TTC549 (cell line): Measurements from ENCODE around the gene TJP1.
A peak's percentile ranks its signal among the peaks of the same experiment; 100 is the strongest.
"Not testable (repeated sequence)": the region's sequence is repeated elsewhere in the genome, so short reads cannot be mapped to it uniquely, and the experiment has no call there.

Experiments used
- FAIRE-seq: peaks from 2 replicates; lab custom pipeline; 2012; peaks lifted over from hg19 to GRCh38; lab: Jason Lieb, UNC

Gene TJP1

GRCh38 chr15:29750754-29751153 lies 71.5 kb downstream of the TJP1 start:
- FAIRE-seq: no peak

GRCh38 chr15:29749365-29750086 lies 72.7 kb downstream of the TJP1 start:
- no peak for FAIRE-seq

DNA sequence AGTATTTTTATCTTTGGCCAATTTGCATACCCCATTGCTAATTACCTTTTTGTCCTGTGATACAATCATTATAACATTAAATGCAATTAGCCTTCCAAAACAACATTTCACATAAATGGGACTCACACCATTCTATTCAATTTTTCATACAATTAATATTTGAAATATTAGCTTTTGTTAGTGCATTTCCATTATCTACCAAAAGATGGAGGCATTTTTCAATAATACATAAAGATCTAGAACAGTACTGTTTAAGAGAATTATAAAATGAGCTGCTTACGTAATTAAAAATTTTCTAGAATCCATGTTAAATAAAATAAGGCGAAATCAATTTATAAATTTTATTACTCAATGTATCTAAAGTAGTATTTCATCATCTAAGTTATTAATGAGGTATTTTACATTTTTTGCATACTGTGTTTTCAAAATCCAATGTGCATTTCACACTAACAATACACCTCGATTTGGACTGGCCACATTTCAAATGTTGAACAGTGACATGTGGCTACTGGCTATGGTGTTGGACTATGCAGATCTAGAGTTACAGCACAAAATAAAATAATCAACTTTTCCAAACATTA lies 74.3 kb downstream of the TJP1 start:
- FAIRE-seq: peak; percentile 74

GRCh38 chr15:29743475-29743874 lies 78.8 kb downstream of the TJP1 start:
- no peak for FAIRE-seq

- FAIRE-seq: no peak
Observed at GRCh38 chr15:29740692-29741311, 81.5 kb downstream of the TJP1 start.

- FAIRE-seq: no peak
Observed at GRCh38 chr15:29736744-29737020, 85.6 kb downstream of the TJP1 start.

DNA sequence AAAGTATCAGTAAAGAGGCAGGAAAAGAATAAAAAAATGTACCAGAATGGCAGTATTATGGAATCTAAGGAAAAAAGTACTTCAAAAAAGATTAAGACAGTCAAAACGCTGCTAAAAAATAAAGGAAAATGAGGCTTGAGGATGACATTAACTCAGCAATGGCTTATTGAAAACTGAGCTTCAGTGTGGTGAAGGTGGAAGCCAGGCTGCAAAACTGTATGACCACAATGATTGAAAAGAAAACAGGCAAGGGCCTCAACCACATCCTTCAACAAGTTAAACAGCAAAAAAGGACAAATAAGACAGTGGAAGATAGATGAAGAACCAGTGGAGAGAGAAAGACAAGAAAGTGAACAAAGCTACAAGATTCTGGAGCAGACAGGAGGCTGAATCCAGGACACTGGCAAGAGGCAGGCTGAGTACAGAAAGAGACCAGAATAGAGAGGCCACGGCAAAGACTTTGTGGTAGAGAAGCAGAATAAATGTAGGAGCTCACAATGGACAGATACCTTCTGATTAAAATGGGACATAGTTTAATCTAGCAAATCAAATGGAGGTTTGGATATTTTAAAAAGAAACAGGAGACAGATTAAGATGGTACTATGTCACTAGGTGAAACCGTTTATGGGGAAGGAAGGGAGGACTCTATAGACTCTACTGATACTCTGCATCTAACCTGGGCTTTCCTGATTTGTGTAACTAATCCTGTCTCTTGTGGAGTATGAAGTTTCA lies 86.1 kb downstream of the TJP1 start:
- no peak for FAIRE-seq

DNA sequence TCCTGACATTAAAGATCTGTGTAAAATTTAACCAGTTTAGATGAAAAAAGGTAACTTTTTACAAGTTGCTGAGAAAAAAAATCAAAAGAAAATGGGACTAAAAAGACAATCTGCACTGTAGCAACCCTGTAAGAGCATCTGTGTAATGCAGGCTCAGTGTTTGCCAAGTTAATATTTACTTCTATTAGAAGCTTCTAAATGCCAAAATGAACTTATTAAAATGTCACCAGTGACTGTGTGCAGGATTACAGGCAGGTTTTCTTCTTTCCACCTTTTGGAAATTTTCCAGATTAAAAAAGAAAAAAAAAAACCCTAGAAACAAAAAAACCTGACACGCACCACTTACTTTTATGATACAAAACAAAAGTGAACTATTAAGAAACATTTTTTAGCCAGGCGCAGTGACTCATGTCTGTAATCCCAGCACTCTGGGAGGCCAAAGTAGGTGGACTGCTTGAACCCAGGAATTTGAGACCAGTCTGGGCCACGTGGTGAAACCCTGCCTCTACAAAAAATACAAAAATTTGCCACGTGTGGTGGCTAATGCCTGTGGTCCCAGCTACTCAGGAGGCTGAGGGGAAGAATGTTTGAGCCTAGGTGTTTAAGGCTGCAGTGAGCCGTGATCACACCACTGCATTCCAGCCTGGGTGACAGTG lies 87.2 kb downstream of the TJP1 start:
- FAIRE-seq: no peak

GRCh38 chr15:29731865-29732264 lies 90.4 kb downstream of the TJP1 start:
- no peak for FAIRE-seq

DNA sequence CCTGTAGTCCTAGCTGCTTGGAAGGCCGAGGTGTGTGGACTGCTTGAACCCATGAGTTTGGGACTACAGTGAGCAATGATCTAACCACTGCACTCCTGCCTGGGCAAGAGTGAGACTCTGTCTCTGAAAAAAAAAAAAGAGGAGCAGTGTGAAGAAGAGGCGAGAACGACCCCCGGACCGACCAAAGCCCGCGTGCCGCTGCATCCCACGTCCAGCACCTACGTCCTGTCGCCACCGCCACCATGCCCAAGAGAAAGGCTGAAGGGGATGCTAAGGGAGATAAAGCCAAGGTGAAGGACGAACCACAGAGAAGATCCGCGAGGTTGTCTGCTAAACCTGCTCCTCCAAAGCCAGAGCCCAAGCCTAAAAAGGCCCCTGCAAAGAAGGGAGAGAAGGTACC lies 91.8 kb downstream of the TJP1 start:
- FAIRE-seq: not testable (repeated sequence)

DNA sequence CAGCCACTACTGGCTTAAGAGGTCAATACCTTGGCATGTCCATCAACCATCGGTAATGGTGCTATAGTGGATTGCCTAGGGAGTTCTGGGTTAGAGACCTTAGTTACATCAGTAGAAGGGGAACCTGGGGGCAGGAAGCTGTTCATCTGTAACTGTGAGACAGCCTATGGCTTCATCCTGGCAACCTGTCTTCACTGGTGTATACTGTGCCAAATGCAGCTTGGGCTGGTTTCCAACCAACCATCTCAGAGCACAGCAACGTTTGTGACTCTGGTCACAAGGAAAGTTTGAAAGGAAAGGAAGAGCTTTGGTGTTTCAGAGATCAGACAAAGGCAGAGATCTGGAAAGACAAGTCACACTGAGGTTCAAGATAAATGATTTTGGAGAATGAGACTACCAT lies 93.8 kb downstream of the TJP1 start:
- no peak for FAIRE-seq

DNA sequence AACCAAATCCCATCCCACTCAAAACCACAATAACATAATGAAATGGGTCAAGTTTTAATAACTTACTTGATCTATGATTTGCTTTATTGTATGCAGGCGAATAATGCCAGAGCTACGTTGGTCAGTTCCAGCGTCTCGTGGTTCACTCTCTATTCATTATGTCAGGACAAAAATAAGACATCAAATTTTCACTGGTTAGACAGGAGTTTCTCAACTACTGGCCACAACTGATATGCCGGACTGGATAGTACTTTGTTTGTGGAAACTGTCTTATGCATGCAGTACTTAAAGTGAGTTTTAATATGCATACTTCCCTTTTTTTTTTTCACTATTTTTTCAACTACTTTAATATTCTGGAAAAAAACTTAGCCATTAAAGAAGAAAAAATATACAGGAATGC lies 94.4 kb downstream of the TJP1 start:
- FAIRE-seq: no peak

DNA sequence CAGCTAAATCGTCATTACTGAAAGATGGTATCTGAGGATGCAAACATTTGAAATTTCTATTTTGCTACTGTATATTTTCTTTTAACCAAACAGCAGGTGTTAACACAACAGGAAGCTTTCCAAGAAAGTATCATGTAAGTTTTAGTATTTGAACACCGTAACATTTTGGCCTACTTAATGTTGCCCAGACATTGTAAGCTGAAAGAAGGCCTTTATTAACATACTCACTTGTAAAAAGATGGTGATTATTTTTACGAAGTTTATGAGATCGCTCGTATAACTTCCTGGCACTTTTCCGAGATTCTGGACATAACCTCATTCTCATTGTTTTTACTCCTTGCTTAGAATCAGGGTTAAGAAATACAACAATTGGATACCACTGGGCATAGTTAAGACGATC lies 95.7 kb downstream of the TJP1 start:
- FAIRE-seq: no peak

DNA sequence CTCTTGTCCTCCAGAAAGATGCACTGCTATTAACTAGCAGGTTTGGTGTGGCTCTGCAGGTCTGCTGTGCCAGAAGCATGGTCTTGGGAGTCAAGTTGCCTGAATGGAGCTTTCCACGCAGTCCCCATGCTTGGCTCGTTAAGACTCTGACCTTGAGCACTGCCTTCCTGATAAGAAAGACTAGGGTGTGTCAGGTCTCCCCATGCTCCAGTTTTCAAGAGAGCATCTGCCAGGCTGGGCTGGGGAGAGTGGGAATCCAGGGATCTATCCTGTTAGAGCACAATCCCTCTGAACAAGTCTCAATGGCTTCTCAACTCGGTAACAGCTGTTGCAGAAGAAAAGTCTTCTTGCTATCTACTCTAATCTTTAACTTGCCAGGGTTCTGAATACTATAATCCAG lies 98.2 kb downstream of the TJP1 start:
- FAIRE-seq: no peak

- FAIRE-seq: no peak
Observed at GRCh38 chr15:29713784-29714183, 108.5 kb downstream of the TJP1 start.

DNA sequence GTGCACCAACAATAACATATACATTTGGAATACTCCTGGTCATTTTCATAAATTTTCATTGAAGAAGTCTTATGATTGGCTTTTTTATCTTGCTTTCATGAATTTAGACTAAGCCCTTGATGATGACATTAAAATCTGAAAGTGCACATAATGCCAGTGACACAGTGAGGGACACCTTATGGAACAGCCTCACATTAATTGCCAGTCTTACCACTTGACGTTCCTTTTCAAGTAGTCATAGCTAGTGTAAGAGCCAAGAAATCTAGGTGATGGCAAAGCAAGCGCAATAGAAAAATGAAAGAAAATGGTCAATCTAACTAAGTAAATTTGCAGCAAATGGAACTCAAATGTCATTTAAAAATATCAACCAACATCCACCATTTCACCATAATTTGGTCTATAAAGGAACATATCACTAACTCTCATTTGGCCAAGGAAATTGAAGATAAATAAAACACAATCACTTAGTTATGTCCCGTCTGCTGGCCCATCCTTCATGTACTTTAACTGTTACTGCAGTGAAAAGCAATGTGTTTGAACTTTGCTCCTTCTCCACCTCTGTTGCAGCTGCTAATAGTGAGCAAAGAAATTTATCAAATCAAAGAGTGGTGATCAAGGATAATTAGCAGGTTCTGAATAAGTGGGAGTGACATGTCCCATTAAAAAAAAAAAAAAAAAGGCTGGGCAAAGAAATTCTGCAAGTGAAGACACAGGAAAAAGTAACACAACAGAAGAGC lies 110.0 kb downstream of the TJP1 start:
- FAIRE-seq: no peak

DNA sequence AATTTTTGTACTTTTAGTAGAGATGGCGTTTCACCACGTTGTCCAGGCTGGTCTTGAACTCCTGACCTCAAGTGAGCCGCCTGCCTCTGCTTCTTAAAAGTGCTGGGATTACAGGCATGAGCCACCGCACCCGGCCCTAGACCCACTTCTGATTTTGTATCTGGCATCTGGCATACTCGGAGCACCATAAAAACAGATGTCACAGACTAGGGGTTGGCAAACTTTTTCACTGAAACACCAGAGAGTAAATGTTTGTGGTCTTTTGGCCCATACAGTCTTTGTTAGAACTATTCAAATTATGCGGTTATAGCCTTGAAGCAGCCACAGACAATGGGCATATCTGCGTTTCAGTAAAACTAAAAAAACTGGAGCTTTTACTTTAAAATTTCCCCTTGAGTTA lies 110.7 kb downstream of the TJP1 start:
- no peak for FAIRE-seq

GRCh38 chr15:29708519-29708918 lies 113.7 kb downstream of the TJP1 start:
- FAIRE-seq: no peak

GRCh38 chr15:29704950-29705597 lies 117.2 kb downstream of the TJP1 start:
- FAIRE-seq: no peak

DNA sequence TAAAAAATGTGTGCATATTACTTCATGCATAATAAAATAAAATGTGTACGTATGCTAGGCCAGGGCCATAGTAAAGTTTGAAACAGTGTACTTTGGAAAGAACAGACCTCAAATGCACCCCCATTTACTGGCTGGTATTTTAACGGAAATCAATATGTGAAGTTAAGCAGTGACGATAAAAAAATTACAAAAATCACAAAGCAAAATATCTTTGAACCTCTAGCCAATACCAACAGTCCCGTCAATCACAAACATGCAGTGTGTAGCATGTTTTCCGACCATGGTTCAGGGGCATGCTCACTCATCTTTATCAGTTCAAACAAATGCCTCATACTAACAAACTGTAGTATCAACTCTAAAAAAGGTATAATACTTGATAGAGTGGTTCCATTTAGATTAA lies 121.1 kb downstream of the TJP1 start:
- FAIRE-seq: no peak

DNA sequence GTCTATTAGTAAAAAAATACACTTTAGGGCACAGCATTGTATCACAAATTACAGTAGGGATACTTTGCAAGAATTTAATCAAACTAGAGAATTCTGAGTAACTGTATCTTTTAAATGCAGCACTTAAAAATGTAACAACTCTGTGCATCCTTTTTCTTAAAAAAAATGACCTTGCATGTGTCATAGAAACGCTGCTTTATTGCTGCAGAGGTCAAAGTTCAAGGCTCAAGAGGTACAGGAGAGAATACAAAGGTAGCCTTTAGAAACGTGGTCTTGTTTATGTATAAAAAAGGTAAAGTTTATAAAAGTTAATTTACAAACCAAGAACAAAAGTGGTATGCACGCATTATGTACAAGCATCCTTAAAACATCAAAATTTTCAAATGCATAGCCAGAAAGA lies 122.0 kb downstream of the TJP1 start:
- FAIRE-seq: no peak

DNA sequence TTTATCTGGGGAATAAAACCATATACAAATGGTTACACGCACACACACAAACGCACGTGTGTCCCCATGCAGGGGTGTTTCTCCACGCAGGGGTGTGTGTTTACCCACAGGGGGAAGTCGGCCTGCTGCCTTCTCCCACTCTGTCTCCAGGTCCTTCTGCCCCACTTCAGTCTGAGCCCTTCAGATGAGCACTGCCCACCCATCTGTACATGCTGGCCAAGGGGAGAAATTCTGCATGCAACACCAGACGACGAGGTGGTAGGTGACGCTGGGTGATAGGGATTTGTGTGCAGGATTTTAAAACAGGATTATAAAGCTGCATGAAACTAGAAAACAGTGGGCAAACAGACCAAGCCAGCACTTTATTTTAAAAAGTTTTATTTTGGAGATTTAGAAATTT lies 122.5 kb downstream of the TJP1 start:
- FAIRE-seq: no peak
